DND-41 (cell line): ENCODE results near the gene TSKS.

ENCODE experiments used
- CTCF ChIP-seq: IDR thresholded peaks from 2 replicates; pipeline ENCODE4 v1.5.1; 2012; ENCODE audit warnings: borderline replicate concordance, low read length, moderate library complexity, mild to moderate bottlenecking; ENCODE audit not compliant: poor library complexity, severe bottlenecking; ENCODE audit errors: extremely low read depth
- EZH2 ChIP-seq: IDR thresholded peaks from 3 replicates; pipeline ENCODE4 v1.6.1; 2012; ENCODE audit warnings: borderline replicate concordance, low read depth, mild to moderate bottlenecking, moderate library complexity, low read length, inconsistent platforms; ENCODE audit not compliant: severe bottlenecking

- TF ChIP-seq CTCF, result no peak
- no peak for TF ChIP-seq EZH2
These were observed 10.7 kb upstream of the TSKS start for GRCh38 chr19:49773663-49774350.
